PFSK-1 (cell line): ENCODE results near the gene ZXDC.

Experiments used
- FOXP2 ChIP-seq: optimal IDR thresholded peaks from 2 replicates; pipeline ENCODE3; 2011; ENCODE audit warnings: borderline replicate concordance, control low read depth, inconsistent platforms; ENCODE audit not compliant: insufficient read depth; ENCODE audit errors: extremely low read length, extremely low read depth
- POLR2AphosphoS5 ChIP-seq: IDR thresholded peaks from 2 replicates; pipeline ENCODE4 v1.6.1; 2012; ENCODE audit warnings: low read depth, mild to moderate bottlenecking, control low read depth, low read length, moderate library complexity
- SIN3A ChIP-seq: IDR thresholded peaks from 2 replicates; pipeline ENCODE4 v1.6.1; 2012; ENCODE audit warnings: mild to moderate bottlenecking, low read length, moderate library complexity, borderline replicate concordance; ENCODE audit not compliant: insufficient read depth
- TAF1 ChIP-seq: IDR thresholded peaks from 2 replicates; pipeline ENCODE4 v1.6.1; 2012; ENCODE audit warnings: low read length, control low read depth, borderline replicate concordance; ENCODE audit not compliant: insufficient read depth
- TF ChIP-seq, protein P1 (sequence below), 2 experiments: IDR thresholded peaks; 2 replicates each; pipeline versions ENCODE4 v1.6.1 to v1.8.0; 2011 to 2012; ENCODE audit warnings: low read depth in 2 of 2, low read length in 2 of 2, control low read depth in 1 of 2, inconsistent platforms in 1 of 2, mild to moderate bottlenecking in 1 of 2, moderate library complexity in 1 of 2; ENCODE audit not compliant: insufficient read depth in 1 of 2

Gene ZXDC

DNA sequence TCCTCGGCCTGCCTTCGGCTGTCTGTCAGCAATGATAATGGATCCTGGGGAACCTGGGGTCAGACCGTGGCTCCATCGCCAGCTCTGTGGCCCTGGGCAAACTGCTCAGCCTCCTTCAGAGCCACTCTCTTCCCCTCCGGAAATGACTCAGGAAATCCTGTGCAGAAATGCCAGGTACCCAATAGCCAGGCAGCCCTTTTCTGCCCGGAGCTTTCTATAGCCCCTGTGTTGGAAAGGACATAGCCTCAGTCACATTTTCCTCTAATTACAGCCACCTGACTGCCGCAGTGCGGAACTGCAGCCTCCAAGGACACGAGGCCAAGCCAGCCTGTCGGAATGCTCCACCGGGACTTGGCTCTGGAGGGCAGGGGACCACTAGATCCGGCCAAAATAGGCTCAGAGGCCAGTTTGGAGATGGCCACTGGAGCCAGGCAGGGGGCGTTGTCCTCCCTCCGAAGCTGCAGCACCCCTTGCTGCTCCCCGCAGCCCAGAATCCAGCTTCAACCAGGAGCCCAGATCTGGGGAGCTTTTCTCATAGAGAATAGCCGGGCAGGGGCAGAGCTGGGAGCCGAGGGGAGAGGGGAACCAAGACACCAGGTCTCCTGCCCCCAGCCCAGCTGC is 11.6 kb upstream of the ZXDC start:
- no peak for TF ChIP-seq SIN3A
- TF ChIP-seq, protein P1, sequence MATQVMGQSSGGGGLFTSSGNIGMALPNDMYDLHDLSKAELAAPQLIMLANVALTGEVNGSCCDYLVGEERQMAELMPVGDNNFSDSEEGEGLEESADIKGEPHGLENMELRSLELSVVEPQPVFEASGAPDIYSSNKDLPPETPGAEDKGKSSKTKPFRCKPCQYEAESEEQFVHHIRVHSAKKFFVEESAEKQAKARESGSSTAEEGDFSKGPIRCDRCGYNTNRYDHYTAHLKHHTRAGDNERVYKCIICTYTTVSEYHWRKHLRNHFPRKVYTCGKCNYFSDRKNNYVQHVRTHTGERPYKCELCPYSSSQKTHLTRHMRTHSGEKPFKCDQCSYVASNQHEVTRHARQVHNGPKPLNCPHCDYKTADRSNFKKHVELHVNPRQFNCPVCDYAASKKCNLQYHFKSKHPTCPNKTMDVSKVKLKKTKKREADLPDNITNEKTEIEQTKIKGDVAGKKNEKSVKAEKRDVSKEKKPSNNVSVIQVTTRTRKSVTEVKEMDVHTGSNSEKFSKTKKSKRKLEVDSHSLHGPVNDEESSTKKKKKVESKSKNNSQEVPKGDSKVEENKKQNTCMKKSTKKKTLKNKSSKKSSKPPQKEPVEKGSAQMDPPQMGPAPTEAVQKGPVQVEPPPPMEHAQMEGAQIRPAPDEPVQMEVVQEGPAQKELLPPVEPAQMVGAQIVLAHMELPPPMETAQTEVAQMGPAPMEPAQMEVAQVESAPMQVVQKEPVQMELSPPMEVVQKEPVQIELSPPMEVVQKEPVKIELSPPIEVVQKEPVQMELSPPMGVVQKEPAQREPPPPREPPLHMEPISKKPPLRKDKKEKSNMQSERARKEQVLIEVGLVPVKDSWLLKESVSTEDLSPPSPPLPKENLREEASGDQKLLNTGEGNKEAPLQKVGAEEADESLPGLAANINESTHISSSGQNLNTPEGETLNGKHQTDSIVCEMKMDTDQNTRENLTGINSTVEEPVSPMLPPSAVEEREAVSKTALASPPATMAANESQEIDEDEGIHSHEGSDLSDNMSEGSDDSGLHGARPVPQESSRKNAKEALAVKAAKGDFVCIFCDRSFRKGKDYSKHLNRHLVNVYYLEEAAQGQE (IDR thresholded peaks at IDR 0.05; ENCODE audit: insufficient read depth in 1 of 2, low read depth in 2 of 2, low read length in 2 of 2): no peak
- no peak for TF ChIP-seq TAF1
- TF ChIP-seq FOXP2: no peak
- no peak for TF ChIP-seq POLR2AphosphoS5

DNA sequence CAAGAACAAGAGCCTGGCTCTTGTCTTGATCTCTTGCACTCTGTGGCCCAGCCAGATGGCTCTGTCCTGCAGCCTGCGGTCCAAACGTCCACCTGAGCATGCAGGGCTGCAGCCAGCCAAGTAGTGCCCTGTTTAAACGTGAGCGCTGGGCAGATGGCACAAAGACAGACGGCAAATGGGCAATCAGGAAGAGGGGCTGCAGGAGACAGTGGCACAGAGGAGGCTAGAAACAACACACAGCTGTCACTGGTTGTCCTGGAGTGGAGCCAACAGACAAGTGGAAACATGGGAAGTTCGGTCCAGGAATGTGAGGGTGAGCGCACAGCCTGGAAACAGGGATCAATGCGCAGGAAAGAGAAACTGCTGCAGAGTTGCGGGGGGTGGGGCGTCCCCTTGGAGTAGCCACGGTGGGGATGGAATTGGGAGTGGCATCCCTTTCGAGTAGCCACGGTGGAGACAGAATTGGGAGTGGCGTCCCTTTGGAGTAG is 10.7 kb upstream of the ZXDC start:
- TF ChIP-seq SIN3A (no peak), TAF1 (no peak), POLR2AphosphoS5 (no peak), FOXP2 (no peak)
- TF ChIP-seq, protein P1 (IDR thresholded peaks at IDR 0.05; ENCODE audit: insufficient read depth in 1 of 2, low read depth in 2 of 2, low read length in 2 of 2): no peak

DNA sequence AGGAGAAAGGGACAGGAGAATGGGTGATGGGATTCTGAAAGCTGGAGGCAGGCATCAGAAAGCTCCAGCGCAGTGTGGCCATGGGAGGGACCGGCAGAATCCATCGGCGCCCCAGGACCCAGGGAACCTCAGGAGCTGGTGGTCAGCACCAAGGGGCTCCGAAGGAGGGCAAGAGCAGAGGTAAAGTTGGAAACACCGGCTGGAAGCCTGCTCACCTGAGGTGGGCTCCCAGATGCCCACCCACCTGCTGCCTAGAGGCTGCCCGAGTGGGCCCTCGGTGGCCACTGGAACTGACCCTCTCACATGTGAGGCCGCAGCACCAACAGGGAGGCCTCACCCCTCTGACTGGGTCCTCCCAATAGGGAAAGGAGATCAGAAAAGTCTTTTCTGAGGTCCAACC is 10.3 kb upstream of the ZXDC start:
- TF ChIP-seq FOXP2: no peak
- TF ChIP-seq SIN3A: no peak
- TF ChIP-seq, protein P1 (IDR thresholded peaks at IDR 0.05; ENCODE audit: insufficient read depth in 1 of 2, low read depth in 2 of 2, low read length in 2 of 2): no peak
- TF ChIP-seq TAF1: no peak
- no peak for TF ChIP-seq POLR2AphosphoS5

DNA sequence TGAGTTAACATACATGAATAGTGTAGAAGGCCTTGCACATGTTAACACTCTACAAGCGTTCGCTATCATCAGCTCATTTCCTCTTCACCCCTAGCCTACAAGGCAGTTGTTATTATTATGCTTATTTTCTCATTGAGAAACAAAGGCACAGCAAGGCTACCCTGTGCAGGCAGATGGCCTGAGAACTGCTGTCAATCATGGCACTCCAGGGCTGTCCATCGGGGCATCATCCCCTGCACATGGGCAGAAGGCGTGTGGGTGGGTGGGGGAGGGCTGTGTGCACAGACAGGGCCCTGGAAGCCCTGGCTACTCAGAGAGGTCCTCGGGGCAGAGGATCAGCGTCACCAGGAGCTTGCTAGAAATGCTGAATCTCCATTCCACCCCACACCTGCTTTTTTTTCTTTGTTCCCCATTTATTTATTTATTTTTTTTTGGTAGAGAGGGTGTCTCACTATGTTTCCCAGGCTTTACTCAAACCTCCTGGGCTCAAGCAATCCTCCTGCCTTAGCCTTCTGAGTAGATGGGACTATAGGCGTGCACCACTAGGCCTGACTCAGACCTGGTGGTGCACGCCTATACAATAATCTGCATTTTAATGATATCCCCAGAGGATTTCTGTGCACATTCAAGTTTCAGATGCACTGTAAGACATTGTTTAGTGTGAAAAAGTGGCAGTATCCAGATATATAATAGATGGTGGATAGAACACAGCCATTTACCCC is 9.6 kb upstream of the ZXDC start:
- TF ChIP-seq, protein P1 (IDR thresholded peaks at IDR 0.05; ENCODE audit: insufficient read depth in 1 of 2, low read depth in 2 of 2, low read length in 2 of 2): no peak
- TF ChIP-seq TAF1 (no peak), FOXP2 (no peak), SIN3A (no peak), POLR2AphosphoS5 (no peak)
